ENCODE results near the gene RAD51D.

- TF ChIP-seq CSDC2 (CRISPR knock-in tag; IDR thresholded peaks at IDR 0.05): no peak
- TF ChIP-seq PATZ1 (CRISPR knock-in tag; IDR thresholded peaks at IDR 0.05; ENCODE audit: borderline replicate concordance): no peak
- TF ChIP-seq BACH2 (CRISPR knock-in tag; IDR thresholded peaks at IDR 0.05; ENCODE audit: borderline replicate concordance): no peak
- TF ChIP-seq CREB5 (CRISPR knock-in tag; IDR thresholded peaks at IDR 0.05; ENCODE audit: low read depth): no peak
- TF ChIP-seq PPARA (CRISPR knock-in tag; IDR thresholded peaks at IDR 0.05; ENCODE audit: borderline replicate concordance): no peak
- TF ChIP-seq CSRNP3 (CRISPR knock-in tag; IDR thresholded peaks at IDR 0.05): no peak
- no peak for TF ChIP-seq POU6F1 (CRISPR knock-in tag; IDR thresholded peaks at IDR 0.05; ENCODE audit: borderline replicate concordance, low read depth)
- TF ChIP-seq ZFP3 (CRISPR knock-in tag; IDR thresholded peaks at IDR 0.05): no peak
- no peak for TF ChIP-seq ZNF8 (CRISPR knock-in tag; IDR thresholded peaks at IDR 0.05)
- no peak for TF ChIP-seq TOX (CRISPR knock-in tag; IDR thresholded peaks at IDR 0.05; ENCODE audit: borderline replicate concordance)
- no peak for TF ChIP-seq GLIS3 (CRISPR knock-in tag; IDR thresholded peaks at IDR 0.05)
- no peak for TF ChIP-seq ARNTL (CRISPR knock-in tag; IDR thresholded peaks at IDR 0.05; ENCODE audit: borderline replicate concordance, low read depth)
- no peak for TF ChIP-seq OSR1 (CRISPR knock-in tag; IDR thresholded peaks at IDR 0.05)
Observed at GRCh38 chr17:35129973-35130351, 10.3 kb upstream of the RAD51D start.
